HepG2 (cell line): ENCODE measurements around the gene IL17RB. TPM values are rescaled to one million over a fixed set of nuclear protein-coding genes. Genes with fewer than 3 reads are reported as not detected.

Source experiments
- ASH2L ChIP-seq: fragments of 300-600, 200-600 bp; sonication (generic); IDR thresholded peaks from 2 replicates; pipeline ENCODE4 v1.7.0; 2017; ENCODE audit warnings: low read depth, mild to moderate bottlenecking, moderate library complexity, mixed read lengths, low read length; ENCODE audit not compliant: insufficient read length
- ATF1 ChIP-seq: IDR thresholded peaks from 2 replicates; pipeline ENCODE4 v1.6.1; 2016; ENCODE audit warnings: mild to moderate bottlenecking, control low read depth
- ATF7-NPFF ChIP-seq: sonication (generic); formaldehyde crosslinking; IDR thresholded peaks from 2 replicates; pipeline ENCODE4 v1.8.1; 2023; ENCODE audit warnings: mild to moderate bottlenecking, low read depth, missing genetic modification reagents, moderate library complexity
- BORCS8-MEF2B ChIP-seq: sonication (generic); formaldehyde crosslinking; IDR thresholded peaks from 2 replicates; pipeline ENCODE4 v1.8.0; 2022; ENCODE audit warnings: mild to moderate bottlenecking, missing genetic modification reagents
- CBX2 ChIP-seq, 2 experiments: fragments of 200-600 bp in 1 of 2; sonication (generic); formaldehyde crosslinking in 1 of 2; IDR thresholded peaks; 2 replicates each; pipeline versions ENCODE4 v1.7.0 to v1.8.1; 2018 to 2022; ENCODE audit warnings: low read depth in 2 of 2, low read length in 1 of 2, mild to moderate bottlenecking in 1 of 2, missing genetic modification reagents in 1 of 2
- DRAP1 ChIP-seq: IDR thresholded peaks from 2 replicates; pipeline ENCODE4 v1.6.1; 2016; ENCODE audit warnings: missing genetic modification reagents, missing compliant biosample characterization
- FOXA3 ChIP-seq: IDR thresholded peaks from 2 replicates; pipeline ENCODE4 v1.6.1; 2016; ENCODE audit warnings: missing genetic modification reagents, missing compliant biosample characterization
- HMG20B ChIP-seq: conservative IDR thresholded peaks from 2 replicates; pipeline ENCODE4 v1.6.1; 2016; ENCODE audit warnings: missing genetic modification reagents, missing compliant biosample characterization
- HNRNPH1 ChIP-seq: fragments of 200-400 bp; formaldehyde crosslinking; optimal IDR thresholded peaks from 2 replicates; pipeline ENCODE3; 2017; ENCODE audit warnings: mild to moderate bottlenecking, low read depth, low read length
- KDM6A ChIP-seq: IDR thresholded peaks from 2 replicates; pipeline ENCODE4 v1.6.1; 2016; ENCODE audit warnings: low read depth
- KMT2A ChIP-seq: sonication (generic); formaldehyde crosslinking; IDR thresholded peaks from 2 replicates; pipeline ENCODE4 v1.4.0; 2020; ENCODE audit warnings: missing genetic modification reagents
- MYPOP ChIP-seq: sonication (generic); formaldehyde crosslinking; IDR thresholded peaks from 2 replicates; pipeline ENCODE4 v1.8.1; 2023; ENCODE audit warnings: mild to moderate bottlenecking, moderate library complexity, missing genetic modification reagents
- NCOR1 ChIP-seq: fragments of 200-600 bp; sonication (generic); IDR thresholded peaks from 2 replicates; pipeline ENCODE4 v1.7.0; 2017; ENCODE audit warnings: antibody characterized with exemption, low read length, borderline replicate concordance
- NR2F2 ChIP-seq: IDR thresholded peaks from 2 replicates; pipeline ENCODE4 v1.6.1; 2012; ENCODE audit warnings: low read depth, inconsistent platforms, borderline replicate concordance
- RNF2 ChIP-seq: fragments of 450-650 bp; conservative IDR thresholded peaks from 2 replicates; pipeline ENCODE4 v1.6.1; 2016; ENCODE audit warnings: low read depth
- RXRA ChIP-seq: sonication (generic); formaldehyde crosslinking; IDR thresholded peaks from 2 replicates; pipeline ENCODE4 v1.5.1; 2020; ENCODE audit warnings: missing genetic modification reagents
- SRSF1 ChIP-seq: fragments of 200-400 bp; formaldehyde crosslinking; optimal IDR thresholded peaks from 2 replicates; pipeline ENCODE3; 2017; ENCODE audit warnings: mild to moderate bottlenecking, low read depth, low read length, moderate library complexity
- TCF7 ChIP-seq: sonication (generic); IDR thresholded peaks from 2 replicates; pipeline ENCODE4 v1.6.1; 2016; ENCODE audit warnings: antibody characterized with exemption, low read depth
- TSC22D2 ChIP-seq: sonication (generic); formaldehyde crosslinking; IDR thresholded peaks from 2 replicates; pipeline ENCODE4 v1.5.1; 2020; ENCODE audit warnings: missing genetic modification reagents, mild to moderate bottlenecking, borderline replicate concordance
- ZBTB7A ChIP-seq: sonication (generic); formaldehyde crosslinking; IDR thresholded peaks from 2 replicates; pipeline ENCODE4 v1.8.0; 2022; ENCODE audit warnings: mild to moderate bottlenecking, missing genetic modification reagents
- ZGPAT ChIP-seq: IDR thresholded peaks from 2 replicates; pipeline ENCODE4 v1.6.1; 2016; ENCODE audit warnings: mild to moderate bottlenecking
- ZNF460 ChIP-seq: sonication (generic); formaldehyde crosslinking; IDR thresholded peaks from 2 replicates; pipeline ENCODE4 v1.5.1; 2020; ENCODE audit warnings: missing genetic modification reagents, mild to moderate bottlenecking, borderline replicate concordance
- ZNF720 ChIP-seq: sonication (generic); formaldehyde crosslinking; IDR thresholded peaks from 2 replicates; pipeline ENCODE4 v1.4.0; 2020; ENCODE audit warnings: missing genetic modification reagents
- ZSCAN21 ChIP-seq: sonication (generic); formaldehyde crosslinking; IDR thresholded peaks from 2 replicates; pipeline ENCODE4 v1.8.0; 2022; ENCODE audit warnings: mild to moderate bottlenecking, missing genetic modification reagents, moderate library complexity, borderline replicate concordance
- ZSCAN5A ChIP-seq: sonication (generic); formaldehyde crosslinking; IDR thresholded peaks from 2 replicates; pipeline ENCODE4 v1.8.0; 2022; ENCODE audit warnings: mild to moderate bottlenecking, missing genetic modification reagents, borderline replicate concordance
- polyA plus RNA-seq, 8 experiments: library from polyadenylated mRNA; depleted of rRNA in 3 of 8; stranded (reverse) in 7 of 8; unstranded in 1 of 8; fragments of >200 nt; fragmentation: Illumina TruSeq in 4 of 8; extraction: Trizol in 4 of 8; gene quantifications; 2 replicates each; pipeline versions ENCODE4 v1.2.1 to v1.2.3, GENCODE V29; 2011 to 2016; ENCODE audit warnings: low read depth in 4 of 8, missing spikeins in 1 of 8, mixed read lengths in 1 of 8; ENCODE audit not compliant: insufficient read depth in 1 of 8
- total RNA-seq, 5 experiments: library from RNA; depleted of rRNA; stranded (reverse); fragments of >200 nt; fragmentation: Illumina TruSeq; extraction: Trizol; gene quantifications; 2 replicates each; pipeline ENCODE4 v1.2.3, GENCODE V29; 2016; ENCODE audit warnings: low read depth in 1 of 5

Gene IL17RB
- total and polyA plus RNA-seq, 2 of the 13 experiments (the other 11 are each of a cell fraction or from before 2014, with no cell fraction given) = 130 to 190 TPM

GRCh38 chr3:53843195-53844177 is 2.9 kb upstream of the IL17RB start (continued):
- TF ChIP-seq TSC22D2 (CRISPR knock-in tag) (no peak), HMG20B (no peak), KDM6A (CRISPR knock-in tag) (0 out of 2 replicates have a peak, but pooled peaks have one; percentile 38), RXRA (CRISPR knock-in tag) (peak; percentile 85), FOXA3 (CRISPR knock-in tag) (no peak), ZNF720 (CRISPR knock-in tag) (no peak), ZSCAN21 (peak; percentile 50), NR2F2 (peak; percentile 94), ATF1 (CRISPR knock-in tag) (0 out of 2 replicates have a peak, but pooled peaks have one; percentile 15), ASH2L (peak; percentile 91), MYPOP (CRISPR knock-in tag) (no peak), ZNF460 (CRISPR knock-in tag) (peak; percentile 23; the same call in 1 of the 2 replicates), HNRNPH1 (peak; percentile 78), ZGPAT (CRISPR knock-in tag) (0 out of 2 replicates have a peak, but pooled peaks have one; percentile 29), BORCS8-MEF2B (CRISPR knock-in tag) (no peak; the same call in none of the 2 replicates), ZBTB7A (peak; percentile 96), DRAP1 (CRISPR knock-in tag) (peak; percentile 19; the same call in 1 of the 2 replicates), ZSCAN5A (CRISPR knock-in tag) (0 out of 2 replicates have a peak, but pooled peaks have one; percentile 23), RNF2 (no peak), SRSF1 (peak; percentile 24), TCF7 (peak; percentile 13; the same call in 1 of the 2 replicates), KMT2A (CRISPR knock-in tag) (0 out of 2 replicates have a peak, but pooled peaks have one; percentile 18), NCOR1 (peak; percentile 91), ATF7-NPFF (CRISPR knock-in tag) (0 out of 2 replicates have a peak, but pooled peaks have one; percentile 14), CBX2 (IDR thresholded peaks at IDR 0.05; ENCODE audit: low read depth, low read length) (no peak), CBX2 (CRISPR knock-in tag; IDR thresholded peaks at IDR 0.05; ENCODE audit: low read depth) (no peak)
